OCI-LY7 (cell line): ENCODE data around the gene OR2T27. TPM values are rescaled to one million over a fixed set of nuclear protein-coding genes. Genes with fewer than 3 reads are reported as not detected.
"Not testable (repeated sequence)": the region's sequence is repeated elsewhere in the genome, so short reads cannot be mapped to it uniquely, and the experiment has no call there.

Experiments
- BruUV-seq: library from RNA; stranded (reverse); fragments of 400-500 nt; replicated peaks from 2 replicates; lab custom pipeline; 2021; lab: Mats Ljungman, UMichigan
- CTCF ChIA-PET: fragments of 300-600 bp; sonication (Branson Sonifier 250); formaldehyde crosslinking; loops from one replicate; lab custom pipeline; 2022; ENCODE audit warnings: antibody characterized with exemption; ENCODE audit not compliant: unreplicated experiment; lab: Charles Lee
- POLR2A ChIA-PET: fragments of 300-600 bp; sonication (Branson Sonifier 250); formaldehyde crosslinking; loops from one replicate; lab custom pipeline; 2022; ENCODE audit warnings: antibody characterized with exemption; lab: Charles Lee
- DNase-seq: peaks from one replicate; pipeline ENCODE4 v3.0.0-alpha.2; 2015; ENCODE audit warnings: low spot score
- H2AFZ ChIP-seq: fragments of 200-600 bp; sonication (generic), shearing (Covaris generic); 2 replicates; pipeline ENCODE4 v1.6.1; 2014; ENCODE audit warnings: mild to moderate bottlenecking, antibody characterized with exemption, low read length, moderate library complexity
- H3K27ac ChIP-seq: fragments of 200-600 bp; sonication (generic); 2 replicates; pipeline ENCODE4 v1.5.1; 2014; ENCODE audit warnings: mixed run types, low read depth, mild to moderate bottlenecking, moderate library complexity, low read length, inconsistent platforms; ENCODE audit not compliant: poor library complexity, severe bottlenecking
- H3K36me3 ChIP-seq: fragments of 200-600 bp; sonication (generic); 2 replicates; pipeline ENCODE4 v1.6.1; 2014; ENCODE audit warnings: mild to moderate bottlenecking, antibody characterized with exemption, low read length, moderate library complexity, mixed read lengths; ENCODE audit not compliant: insufficient read depth
- H3K4me1 ChIP-seq: fragments of 200-600 bp; sonication (generic); 2 replicates; pipeline ENCODE4 v1.5.1; 2014; ENCODE audit warnings: mild to moderate bottlenecking, low read length; ENCODE audit not compliant: insufficient read depth, poor library complexity, severe bottlenecking
- H3K4me2 ChIP-seq: fragments of 200-600 bp; sonication (generic); 2 replicates; pipeline ENCODE4 v1.6.1; 2014; ENCODE audit warnings: mild to moderate bottlenecking, low read length
- H3K4me3 ChIP-seq: fragments of 200-600 bp; sonication (generic); 2 replicates; pipeline ENCODE4 v1.5.1; 2014; ENCODE audit warnings: mild to moderate bottlenecking, low read depth, low read length; ENCODE audit not compliant: poor library complexity, severe bottlenecking
- H3K79me2 ChIP-seq: fragments of 200-600 bp; sonication (generic); 2 replicates; pipeline ENCODE4 v1.6.1; 2016; ENCODE audit warnings: low read depth, mild to moderate bottlenecking, low read length, moderate library complexity, mixed read lengths; ENCODE audit not compliant: insufficient read depth
- H3K9me2 ChIP-seq: fragments of 200-600 bp; sonication (generic); 2 replicates; pipeline ENCODE4 v1.6.1; 2016; ENCODE audit warnings: mild to moderate bottlenecking, low read length, mixed read lengths; ENCODE audit not compliant: insufficient read depth
- H3K9me3 ChIP-seq: fragments of 200-600 bp; sonication (generic); 2 replicates; pipeline ENCODE4 v1.6.1; 2014; ENCODE audit warnings: mild to moderate bottlenecking, mixed run types, low read length, mixed read lengths
- H4K20me1 ChIP-seq: fragments of 200-600 bp; sonication (generic); 2 replicates; pipeline ENCODE4 v1.6.1; 2014; ENCODE audit warnings: mild to moderate bottlenecking, antibody characterized with exemption, low read length, moderate library complexity, mixed read lengths; ENCODE audit not compliant: insufficient read depth
- CTCF ChIP-seq: fragments of 200-600 bp; sonication (generic); conservative IDR thresholded peaks from 2 replicates; pipeline ENCODE4 v1.5.1; 2014; ENCODE audit warnings: mild to moderate bottlenecking, antibody characterized with exemption, low read length, moderate library complexity, mixed read lengths
- EZH2phosphoT487 ChIP-seq: fragments of 200-600 bp; sonication (generic); IDR thresholded peaks from 2 replicates; pipeline ENCODE4 v1.6.1; 2018; ENCODE audit warnings: low read depth, borderline replicate concordance, mild to moderate bottlenecking, mixed run types, antibody characterized with exemption, low read length, moderate library complexity, mixed read lengths
- intact Hi-C: fragments of 100-400 bp; cut with micrococcal nuclease; formaldehyde crosslinking; loops from one replicate; pipeline ENCODE4 v1.10.0; 2022; ENCODE audit not compliant: unreplicated experiment
- total RNA-seq, 2 experiments: library from RNA; depleted of rRNA in 1 of 2; stranded (reverse); fragments of >200 nt in 1 of 2; shearing (Covaris generic) in 1 of 2; gene quantifications; 2 replicates each; pipeline ENCODE4 v1.2.3, GENCODE V29; 2014 to 2022

The OR2T27 gene
- total RNA-seq, 2 experiments from 2014 or later, result not detected

GRCh38 chr1:248636612-248637011 is 18.7 kb downstream of the OR2T27 start:
- H2AFZ ChIP-seq, POLR2A ChIA-PET, CTCF ChIA-PET, H3K4me3 ChIP-seq, H3K4me2 ChIP-seq, H3K36me3 ChIP-seq, H3K4me1 ChIP-seq, DNase-seq, intact Hi-C loops, H4K20me1 ChIP-seq, BruUV-seq, H3K9me3 ChIP-seq, H3K79me2 ChIP-seq, H3K9me2 ChIP-seq, H3K27ac ChIP-seq: not testable (repeated sequence)

- H3K4me2 ChIP-seq, CTCF ChIA-PET, H3K4me1 ChIP-seq, H2AFZ ChIP-seq, DNase-seq, H3K4me3 ChIP-seq, H3K9me2 ChIP-seq, H4K20me1 ChIP-seq, H3K27ac ChIP-seq, H3K9me3 ChIP-seq, BruUV-seq, H3K36me3 ChIP-seq, H3K79me2 ChIP-seq, POLR2A ChIA-PET: not testable (repeated sequence)
- intact Hi-C loops, result loop anchor here (5.0 kb wide), 1 partner anchor 178 kb away; no protein-coding TSS in a partner anchor
These were observed 20.3 kb downstream of the OR2T27 start, which contains the start of gene OR2T11 for GRCh38 chr1:248634991-248635390. TSS of gene OR2T11 (minus strand) at chr1:248635091. CDS start at chr1:248627128, 7,963 bp downstream.

- intact Hi-C loops, result loop anchor here (5.0 kb wide), 1 partner anchor 174 kb away; no protein-coding TSS in a partner anchor
These were observed 23.8 kb downstream of the OR2T27 start for GRCh38 chr1:248631354-248632008.

GRCh38 chr1:248630551-248630950 is 24.8 kb downstream of the OR2T27 start:
- Histone ChIP-seq H3K27ac (no peak overlapping the region), H3K4me3 (no peak overlapping the region), H3K36me3 (no peaks in the 10 kb centered on the region), H3K79me2 (no peaks in the 10 kb centered on the region), H3K9me3 (no peaks in the 10 kb centered on the region), H3K4me1 (no peaks in the 10 kb centered on the region), H3K4me2 (no peak overlapping the region), H2AFZ (no peak overlapping the region), H4K20me1 (no peaks in the 10 kb centered on the region), H3K9me2 (no peaks in the 10 kb centered on the region)
- BruUV-seq, result no TSS peak
- TF ChIP-seq CTCF (no peak), EZH2phosphoT487 (no peak)
- ChIA-PET CTCF (no interaction called here), POLR2A (interaction anchor here (0.6 to 0.7 kb wide), 2 partner anchors 83 to 175 kb away, joined by 3 to 6 read pairs; no protein-coding TSS in a partner anchor)
- intact Hi-C loops, result loop anchor here (5.0 kb wide), 1 partner anchor 173 kb away; no protein-coding TSS in a partner anchor
- DNase-seq, result no peak

More at GRCh38 chr1:248631354-248632008, 23.8 kb downstream of the OR2T27 start:
- Histone ChIP-seq H3K4me3 (no peak overlapping the region), H3K79me2 (no peaks in the 10 kb centered on the region), H3K36me3 (no peaks in the 10 kb centered on the region), H3K4me1 (no peaks in the 10 kb centered on the region), H4K20me1 (no peaks in the 10 kb centered on the region), H3K27ac (no peak overlapping the region), H2AFZ (no peak overlapping the region), H3K9me2 (no peaks in the 10 kb centered on the region), H3K9me3 (no peaks in the 10 kb centered on the region), H3K4me2 (no peak overlapping the region)
- DNase-seq, result no peak
- ChIA-PET CTCF (no interaction called here), POLR2A (interaction anchor here (0.5 kb wide), 1 partner anchor 10 kb away, joined by 3 read pairs; no protein-coding TSS in a partner anchor)
- BruUV-seq, result no TSS peak
- no peak for TF ChIP-seq EZH2phosphoT487
